ENCODE results near the gene KCNQ1. TPM values are rescaled to one million over a fixed set of nuclear protein-coding genes. Genes with fewer than 3 reads are reported as not detected.

Gene KCNQ1
- polyA plus RNA-seq, 1 of the 3 experiments (the other 2 are of a cell fraction), result 0.05 TPM

DNA sequence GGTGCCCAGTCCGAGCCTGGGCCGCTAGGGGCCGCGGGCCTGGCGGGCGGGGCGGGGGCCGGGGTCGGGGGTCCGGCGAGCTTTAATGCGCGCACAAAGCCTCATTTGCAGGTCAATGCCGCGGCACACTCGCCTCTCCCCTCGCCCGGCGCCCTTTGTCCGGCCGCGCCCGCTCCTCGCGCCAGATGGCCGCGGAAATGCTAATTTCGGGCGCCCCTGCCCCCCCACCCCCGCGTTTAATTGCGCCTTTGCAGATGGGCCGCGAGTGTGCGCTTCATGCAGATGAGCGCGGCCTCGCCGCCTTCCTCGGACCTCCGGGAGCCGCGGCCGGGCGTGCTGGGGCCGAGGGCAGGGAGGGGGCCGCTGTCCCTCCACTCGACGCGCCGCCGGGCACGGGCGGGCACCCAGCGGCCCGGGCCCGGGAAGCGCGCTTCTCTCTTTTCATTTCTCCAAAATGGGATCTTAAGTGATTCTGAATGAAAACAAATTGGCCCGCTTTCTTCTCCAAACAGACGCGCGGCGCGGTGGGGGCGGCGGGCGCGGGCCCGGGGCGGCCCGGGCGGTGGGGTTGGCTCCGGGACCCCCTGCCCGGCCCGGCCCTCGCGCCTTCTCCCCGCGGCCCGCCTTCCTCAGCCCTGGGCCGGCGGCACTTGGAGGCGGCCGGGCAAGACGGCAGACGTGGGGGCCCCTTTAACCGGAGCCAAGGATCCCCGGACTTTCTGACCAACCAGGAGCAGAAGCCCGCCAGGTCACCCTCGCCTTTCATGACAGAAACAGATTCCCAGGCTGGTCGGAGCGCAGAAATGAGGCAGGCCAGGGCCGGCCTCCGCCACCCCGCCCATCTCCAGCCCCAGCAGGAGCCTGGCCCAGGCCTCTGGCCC is 417.8 kb downstream of the KCNQ1 start (continued):
- TF ChIP-seq REST (IDR thresholded peaks at IDR 0.05; ENCODE audit: low read depth, low read length), result no peak
- TF ChIP-seq, protein P1, sequence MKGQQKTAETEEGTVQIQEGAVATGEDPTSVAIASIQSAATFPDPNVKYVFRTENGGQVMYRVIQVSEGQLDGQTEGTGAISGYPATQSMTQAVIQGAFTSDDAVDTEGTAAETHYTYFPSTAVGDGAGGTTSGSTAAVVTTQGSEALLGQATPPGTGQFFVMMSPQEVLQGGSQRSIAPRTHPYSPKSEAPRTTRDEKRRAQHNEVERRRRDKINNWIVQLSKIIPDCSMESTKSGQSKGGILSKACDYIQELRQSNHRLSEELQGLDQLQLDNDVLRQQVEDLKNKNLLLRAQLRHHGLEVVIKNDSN (IDR thresholded peaks at IDR 0.05; ENCODE audit: borderline replicate concordance, low read depth), result no peak

- Histone ChIP-seq H3F3A (replicated peaks; ENCODE audit: insufficient read depth) (no peaks in the 10 kb centered on the region), H3K9ac (no peak overlapping the region), H3K27ac (ENCODE audit: low read depth in 2 of 2, low read length in 1 of 2) (no peak overlapping the region), H2AFZ (ENCODE audit: low read depth) (no peak overlapping the region), H3K9me3 (no peaks in the 10 kb centered on the region), H3K79me2 (ENCODE audit: insufficient read depth) (no peaks in the 10 kb centered on the region), H3K9me2 (no peaks in the 10 kb centered on the region), H3K36me3 (replicated peaks in 1 of 2; ENCODE audit: control insufficient read depth in 1 of 2, insufficient read depth in 2 of 2, low read length in 1 of 2) (no peaks in the 10 kb centered on the region), H3K4me1 (ENCODE audit: control insufficient read depth in 1 of 2, insufficient read depth in 2 of 2, low read depth in 1 of 2, low read length in 1 of 2) (peaks cover 0 to 3% of the 10 kb centered on the region in 2 experiments; a peak in 1 of 4 replicates), H4K20me1 (ENCODE audit: insufficient read depth) (no peaks in the 10 kb centered on the region), H3K27me3 (ENCODE audit: insufficient read depth) (no peaks in the 10 kb centered on the region), H3K4me2 (no peak overlapping the region), H3K4me3 (ENCODE audit: low read depth in 2 of 2, low read length in 1 of 2) (no peak overlapping the region)
- POLR2A ChIA-PET, result no interaction called here
- CTCF ChIA-PET, result no interaction called here
- WGBS (ENCODE audit: low lambda C conversion rate), result 83% methylated on average over 11 of the region's 13 CpGs
- no peak for TF ChIP-seq RXRA (IDR thresholded peaks at IDR 0.05; ENCODE audit: borderline replicate concordance, low read depth)
- TF ChIP-seq IRF3 (IDR thresholded peaks at IDR 0.05; ENCODE audit: low read depth, low read length), result no peak
- TF ChIP-seq TEAD4 (IDR thresholded peaks at IDR 0.05; ENCODE audit: borderline replicate concordance, insufficient read depth), result no peak
- TF ChIP-seq JUND (IDR thresholded peaks at IDR 0.05), result no peak
- no peak for TF ChIP-seq POLR2AphosphoS5 (IDR thresholded peaks at IDR 0.05; ENCODE audit: low read depth, low read length)
- no peak for TF ChIP-seq REST (IDR thresholded peaks at IDR 0.05; ENCODE audit: low read depth, low read length)
- no peak for TF ChIP-seq TAF1 (IDR thresholded peaks at IDR 0.05; ENCODE audit: borderline replicate concordance, low read depth, low read length)
- no peak for TF ChIP-seq USF2 (IDR thresholded peaks at IDR 0.05; ENCODE audit: borderline replicate concordance, low read depth, low read length)
- TF ChIP-seq EZH2phosphoT487 (IDR thresholded peaks at IDR 0.05; ENCODE audit: borderline replicate concordance, low read depth), result no peak
- no peak for TF ChIP-seq NFIC (IDR thresholded peaks at IDR 0.05; ENCODE audit: borderline replicate concordance)
- DNase-seq, result no peak
Observed at GRCh38 chr11:2863276-2863618, 418.4 kb downstream of the KCNQ1 start.

All from SK-N-SH (cell line).